Measurements from ENCODE around the gene MESP2. TPM values are rescaled to one million over a fixed set of nuclear protein-coding genes. Genes with fewer than 3 reads are reported as not detected.

The MESP2 gene
- total and polyA plus RNA-seq, 9 of the 15 experiments (the other 6 are each of a cell fraction or from before 2014, with no cell fraction given), result 0.08 to 0.82 (median 0.37) TPM

GRCh38 chr15:89802231-89802928, 26.2 kb downstream of the MESP2 start:
- H2AFZ ChIP-seq (ENCODE audit: low read depth, low read length), result peak overlapping the region; percentile 46; the same call in 1 of the 2 replicates
- H3K9me1 ChIP-seq (ENCODE audit: control insufficient read depth, insufficient read depth, low read length), result no peaks in the 10 kb centered on the region
- intact Hi-C loops (cut with micrococcal nuclease) (no loop called here), in situ Hi-C loops (cut with MboI) (no loop called here)
- WGBS (ENCODE audit: insufficient coverage, low coverage, missing lambda C conversion rate), result 25% methylated on average over 14 of the region's 16 CpGs
- H3K9ac ChIP-seq (ENCODE audit: insufficient read depth in 1 of 2, low read depth in 2 of 2, low read length in 2 of 2), result peak overlapping the region in 1 of 2 experiments; percentile 68; a peak in 2 of 4 replicates
- H3K27ac ChIP-seq (ENCODE audit: extremely low read depth, low read depth, low read length), result no peak overlapping the region
- H3K4me2 ChIP-seq (ENCODE audit: insufficient read depth, low read length), result peak overlapping the region; percentile 0
- ChIA-PET CTCF (ENCODE audit: low intra/inter-chr PET ratio) (no interaction called here), POLR2A (interaction anchor here (0.7 to 1.5 kb wide), 2 partner anchors 12 to 34 kb away, joined by 3 to 5 read pairs; partner anchors contain the start of gene ANPEP)
- FAIRE-seq (no peak), DNase-seq (ENCODE audit: extremely low read depth in 1 of 4, low spot score in 3 of 4) (peak; percentile 34 to 44 (median 40)), ATAC-seq (peak; percentile 65)
- no TSS peak for BruUV-seq (replicated peaks)
- H3K36me3 ChIP-seq (ENCODE audit: control insufficient read depth, insufficient read depth, low read length), result no peaks in the 10 kb centered on the region
- no peaks in the 10 kb centered on the region for H3K9me3 ChIP-seq (replicated peaks; ENCODE audit: control insufficient read depth, insufficient read depth, low read depth, low read length)
- H3K4me3 ChIP-seq, result no peak overlapping the region
- no peaks in the 10 kb centered on the region for H3K79me2 ChIP-seq (ENCODE audit: control insufficient read depth, insufficient read depth, low read length)
- H3K27me3 ChIP-seq (ENCODE audit: control insufficient read depth in 2 of 2, insufficient read depth in 2 of 2, low read length in 2 of 2), result peaks cover 0 to 7% of the 10 kb centered on the region in 2 experiments; a peak in 1 of 5 replicates
- H4K20me1 ChIP-seq (replicated peaks; ENCODE audit: control insufficient read depth, insufficient read depth, low read length), result peaks cover 2% of the 10 kb centered on the region; the same call in 1 of the 2 replicates
- peaks cover 0 to 49% of the 10 kb centered on the region in 2 experiments; a peak in 3 of 5 replicates for H3K4me1 ChIP-seq (replicated peaks in 1 of 2; ENCODE audit: control insufficient read depth in 2 of 2, insufficient read depth in 2 of 2, low read length in 2 of 2)
- TF ChIP-seq SAFB2 (IDR thresholded peaks at IDR 0.05; ENCODE audit: borderline replicate concordance, low read depth, low read length, severe bottlenecking) (no peak), EGR1 (conservative IDR thresholded peaks at IDR 0.05) (0 out of 2 replicates have a peak, but pooled peaks have one; percentile 9), CC2D1A (IDR thresholded peaks at IDR 0.05) (no peak), GABPA (tag; conservative IDR thresholded peaks at IDR 0.05; ENCODE audit: low read depth) (peak; percentile 37), IRF2 (CRISPR knock-in tag; IDR thresholded peaks at IDR 0.05) (no peak), RHOXF2B (CRISPR knock-in tag; conservative IDR thresholded peaks at IDR 0.05) (no peak), NFIC (IDR thresholded peaks at IDR 0.05) (no peak), ETV1 (tag; conservative IDR thresholded peaks at IDR 0.05; ENCODE audit: low read depth) (0 out of 2 replicates have a peak, but pooled peaks have one; percentile 18), MTA1 (IDR thresholded peaks at IDR 0.05; ENCODE audit: borderline replicate concordance) (no peak), XRCC4 (IDR thresholded peaks at IDR 0.05; ENCODE audit: extremely low read depth, insufficient read depth, insufficient read length) (no peak), PCBP2 (IDR thresholded peaks at IDR 0.05; ENCODE audit: low read depth, low read length, poor library complexity, severe bottlenecking) (no peak), TEAD1 (CRISPR knock-in tag; IDR thresholded peaks at IDR 0.05) (no peak), ATF7 (IDR thresholded peaks at IDR 0.05) (peak; percentile 22; the same call in 1 of the 2 replicates)
- TF ChIP-seq, protein P1, sequence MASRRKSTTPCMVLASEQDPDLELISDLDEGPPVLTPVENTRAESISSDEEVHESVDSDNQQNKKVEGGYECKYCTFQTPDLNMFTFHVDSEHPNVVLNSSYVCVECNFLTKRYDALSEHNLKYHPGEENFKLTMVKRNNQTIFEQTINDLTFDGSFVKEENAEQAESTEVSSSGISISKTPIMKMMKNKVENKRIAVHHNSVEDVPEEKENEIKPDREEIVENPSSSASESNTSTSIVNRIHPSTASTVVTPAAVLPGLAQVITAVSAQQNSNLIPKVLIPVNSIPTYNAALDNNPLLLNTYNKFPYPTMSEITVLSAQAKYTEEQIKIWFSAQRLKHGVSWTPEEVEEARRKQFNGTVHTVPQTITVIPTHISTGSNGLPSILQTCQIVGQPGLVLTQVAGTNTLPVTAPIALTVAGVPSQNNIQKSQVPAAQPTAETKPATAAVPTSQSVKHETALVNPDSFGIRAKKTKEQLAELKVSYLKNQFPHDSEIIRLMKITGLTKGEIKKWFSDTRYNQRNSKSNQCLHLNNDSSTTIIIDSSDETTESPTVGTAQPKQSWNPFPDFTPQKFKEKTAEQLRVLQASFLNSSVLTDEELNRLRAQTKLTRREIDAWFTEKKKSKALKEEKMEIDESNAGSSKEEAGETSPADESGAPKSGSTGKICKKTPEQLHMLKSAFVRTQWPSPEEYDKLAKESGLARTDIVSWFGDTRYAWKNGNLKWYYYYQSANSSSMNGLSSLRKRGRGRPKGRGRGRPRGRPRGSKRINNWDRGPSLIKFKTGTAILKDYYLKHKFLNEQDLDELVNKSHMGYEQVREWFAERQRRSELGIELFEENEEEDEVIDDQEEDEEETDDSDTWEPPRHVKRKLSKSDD (conservative IDR thresholded peaks at IDR 0.05; ENCODE audit: low read length), result no peak
- TF ChIP-seq, protein P2, sequence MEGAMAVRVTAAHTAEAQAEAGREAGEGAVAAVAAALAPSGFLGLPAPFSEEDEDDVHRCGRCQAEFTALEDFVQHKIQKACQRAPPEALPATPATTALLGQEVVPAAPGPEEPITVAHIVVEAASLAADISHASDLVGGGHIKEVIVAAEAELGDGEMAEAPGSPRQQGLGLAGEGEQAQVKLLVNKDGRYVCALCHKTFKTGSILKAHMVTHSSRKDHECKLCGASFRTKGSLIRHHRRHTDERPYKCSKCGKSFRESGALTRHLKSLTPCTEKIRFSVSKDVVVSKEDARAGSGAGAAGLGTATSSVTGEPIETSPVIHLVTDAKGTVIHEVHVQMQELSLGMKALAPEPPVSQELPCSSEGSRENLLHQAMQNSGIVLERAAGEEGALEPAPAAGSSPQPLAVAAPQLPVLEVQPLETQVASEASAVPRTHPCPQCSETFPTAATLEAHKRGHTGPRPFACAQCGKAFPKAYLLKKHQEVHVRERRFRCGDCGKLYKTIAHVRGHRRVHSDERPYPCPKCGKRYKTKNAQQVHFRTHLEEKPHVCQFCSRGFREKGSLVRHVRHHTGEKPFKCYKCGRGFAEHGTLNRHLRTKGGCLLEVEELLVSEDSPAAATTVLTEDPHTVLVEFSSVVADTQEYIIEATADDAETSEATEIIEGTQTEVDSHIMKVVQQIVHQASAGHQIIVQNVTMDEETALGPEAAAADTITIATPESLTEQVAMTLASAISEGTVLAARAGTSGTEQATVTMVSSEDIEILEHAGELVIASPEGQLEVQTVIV (CRISPR knock-in tag; IDR thresholded peaks at IDR 0.05; ENCODE audit: borderline replicate concordance), result no peak
- TF ChIP-seq, protein P3, sequence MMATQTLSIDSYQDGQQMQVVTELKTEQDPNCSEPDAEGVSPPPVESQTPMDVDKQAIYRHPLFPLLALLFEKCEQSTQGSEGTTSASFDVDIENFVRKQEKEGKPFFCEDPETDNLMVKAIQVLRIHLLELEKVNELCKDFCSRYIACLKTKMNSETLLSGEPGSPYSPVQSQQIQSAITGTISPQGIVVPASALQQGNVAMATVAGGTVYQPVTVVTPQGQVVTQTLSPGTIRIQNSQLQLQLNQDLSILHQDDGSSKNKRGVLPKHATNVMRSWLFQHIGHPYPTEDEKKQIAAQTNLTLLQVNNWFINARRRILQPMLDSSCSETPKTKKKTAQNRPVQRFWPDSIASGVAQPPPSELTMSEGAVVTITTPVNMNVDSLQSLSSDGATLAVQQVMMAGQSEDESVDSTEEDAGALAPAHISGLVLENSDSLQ (IDR thresholded peaks at IDR 0.05), result peak; percentile 66
